GM12878 (cell line): ENCODE data around the gene RCAN1. TPM values are rescaled to one million over a fixed set of nuclear protein-coding genes. Genes with fewer than 3 reads are reported as not detected.

Experiments used
- ATAC-seq: fragments of 200-7000 bp; cut with Tn5 transposase; 3 replicates; pipeline ENCODE4 v1.9.1; 2020; ENCODE audit warnings: mild to moderate bottlenecking, moderate library complexity
- BruUV-seq: library from RNA; stranded (reverse); fragments of 400-500 nt; replicated peaks from 2 replicates; lab custom pipeline; 2021; lab: Mats Ljungman, UMichigan
- CTCF ChIA-PET: fragments of 300-600 bp; sonication (Branson Sonifier 250); formaldehyde crosslinking; extraction: SDS; loops from one replicate; lab custom pipeline; 2021; ENCODE audit warnings: inconsistent platforms; lab: Yijun Ruan, JAX
- POLR2A ChIA-PET: fragments of 350-600 bp; formaldehyde crosslinking; extraction: SDS; loops from one replicate; lab custom pipeline; 2021; ENCODE audit warnings: inconsistent platforms; lab: Charles Lee
- RAD21 ChIA-PET: fragments of 300-600 bp; sonication (Branson Sonifier 250); formaldehyde crosslinking; loops from one replicate; lab custom pipeline; 2023; ENCODE audit warnings: antibody characterized with exemption; ENCODE audit not compliant: unreplicated experiment; lab: Charles Lee
- SMC1A ChIA-PET: fragments of 300-600 bp; sonication (Branson Sonifier 250); formaldehyde crosslinking; loops from one replicate; lab custom pipeline; 2023; ENCODE audit not compliant: unreplicated experiment, uncharacterized antibody; lab: Charles Lee
- DNase-seq: peaks from one replicate; pipeline ENCODE4 v3.0.0-alpha.2; 2011; ENCODE audit warnings: low read depth, low spot score
- FAIRE-seq: peaks from 3 replicates; lab custom pipeline; 2011; peaks lifted over from hg19 to GRCh38; lab: Jason Lieb, UNC
- H2AFZ ChIP-seq: 2 replicates; pipeline ENCODE4 v1.6.0; 2011; ENCODE audit warnings: low read depth, low read length, control low read depth; ENCODE audit not compliant: control insufficient read depth
- H3K27ac ChIP-seq: 2 replicates; pipeline ENCODE4 v1.5.1; 2011; ENCODE audit warnings: control low read depth; ENCODE audit not compliant: control insufficient read depth, insufficient read depth
- H3K27me3 ChIP-seq, 2 experiments: replicated peaks in 1 of 2; 2 replicates each; pipeline versions ENCODE4 v1.6.0 to v1.6.1; 2011; ENCODE audit warnings: low read length in 1 of 2; ENCODE audit not compliant: control insufficient read depth in 2 of 2, insufficient read depth in 2 of 2
- H3K36me3 ChIP-seq, 2 experiments: 2 replicates each; pipeline ENCODE4 v1.5.1; 2011; ENCODE audit warnings: low read length in 1 of 2; ENCODE audit not compliant: control insufficient read depth in 2 of 2, insufficient read depth in 2 of 2
- H3K4me1 ChIP-seq: 2 replicates; pipeline ENCODE4 v1.6.1; 2011; ENCODE audit warnings: mild to moderate bottlenecking, low read length, moderate library complexity, mixed read lengths; ENCODE audit not compliant: control insufficient read depth, insufficient read depth
- H3K4me2 ChIP-seq: 2 replicates; pipeline ENCODE4 v1.6.0; 2011; ENCODE audit warnings: control low read depth; ENCODE audit not compliant: control insufficient read depth, insufficient read depth
- H3K4me3 ChIP-seq: fragments of 200-600 bp; sonication (generic); 2 replicates; pipeline ENCODE4 v1.5.1; 2016
- H3K79me2 ChIP-seq: 2 replicates; pipeline ENCODE4 v1.6.0; 2011; ENCODE audit warnings: low read length; ENCODE audit not compliant: control insufficient read depth, insufficient read depth
- H3K9ac ChIP-seq: 2 replicates; pipeline ENCODE4 v1.8.0; 2011; ENCODE audit warnings: low read length, control low read depth, mixed read lengths; ENCODE audit not compliant: control insufficient read depth, insufficient read depth
- H3K9me3 ChIP-seq: replicated peaks from 3 replicates; pipeline ENCODE4 v1.5.1; 2011; ENCODE audit warnings: mild to moderate bottlenecking, low read length; ENCODE audit not compliant: control insufficient read depth, insufficient read depth
- H4K20me1 ChIP-seq: 2 replicates; pipeline ENCODE4 v1.6.0; 2011; ENCODE audit not compliant: control insufficient read depth, insufficient read depth
- ATF2 ChIP-seq: IDR thresholded peaks from 2 replicates; pipeline ENCODE4 v1.6.1; 2012; ENCODE audit warnings: low read length, inconsistent platforms
- CREB1 ChIP-seq: IDR thresholded peaks from 2 replicates; pipeline ENCODE4 v1.6.1; 2012; ENCODE audit warnings: low read depth, mild to moderate bottlenecking, inconsistent platforms
- GABPA ChIP-seq: IDR thresholded peaks from 2 replicates; pipeline ENCODE4 v1.6.1; 2014; ENCODE audit warnings: antibody characterized with exemption, low read depth, mild to moderate bottlenecking, inconsistent platforms
- MAX ChIP-seq: IDR thresholded peaks from 2 replicates; pipeline ENCODE4 v1.6.1; 2012; ENCODE audit warnings: low read depth, low read length, improper control_type of control experiment
- MTA3 ChIP-seq: IDR thresholded peaks from 2 replicates; pipeline ENCODE4 v1.6.1; 2012; ENCODE audit warnings: low read length, inconsistent platforms, borderline replicate concordance
- POLR2A ChIP-seq: IDR thresholded peaks from 2 replicates; pipeline ENCODE4 v1.6.1; 2011; ENCODE audit warnings: low read depth, mild to moderate bottlenecking, low read length
- RFX5 ChIP-seq: IDR thresholded peaks from 2 replicates; pipeline ENCODE4 v1.6.1; 2011; ENCODE audit warnings: low read depth, low read length, improper control_type of control experiment
- RUNX3 ChIP-seq: IDR thresholded peaks from 2 replicates; pipeline ENCODE4 v1.6.1; 2012; ENCODE audit warnings: low read length, inconsistent platforms
- SIN3A ChIP-seq: IDR thresholded peaks from 2 replicates; pipeline ENCODE4 v1.6.1; 2012; ENCODE audit warnings: low read depth, low read length, improper control_type of control experiment
- SIX5 ChIP-seq: IDR thresholded peaks from 2 replicates; pipeline ENCODE4 v1.6.1; 2011; ENCODE audit warnings: mild to moderate bottlenecking, low read depth, low read length, moderate library complexity; ENCODE audit not compliant: severe bottlenecking
- SREBF2 ChIP-seq: IDR thresholded peaks from 2 replicates; pipeline ENCODE4 v1.6.1; 2012; ENCODE audit warnings: mild to moderate bottlenecking, low read length
- TCF7 ChIP-seq: IDR thresholded peaks from 2 replicates; pipeline ENCODE4 v1.6.1; 2014; ENCODE audit warnings: antibody characterized with exemption, borderline replicate concordance
- YBX1 ChIP-seq: fragments of 450-650 bp; IDR thresholded peaks from 2 replicates; pipeline ENCODE4 v1.6.1; 2016; ENCODE audit warnings: antibody characterized with exemption
- YY1 ChIP-seq: IDR thresholded peaks from 2 replicates; pipeline ENCODE4 v1.6.1; 2011; ENCODE audit warnings: low read depth, mild to moderate bottlenecking, low read length
- ZNF24 ChIP-seq: fragments of 450-650 bp; IDR thresholded peaks from 2 replicates; pipeline ENCODE4 v1.6.1; 2017; ENCODE audit warnings: antibody characterized with exemption, mild to moderate bottlenecking
- ZNF622 ChIP-seq: fragments of 450-650 bp; IDR thresholded peaks from 2 replicates; pipeline ENCODE4 v1.6.1; 2017; ENCODE audit warnings: mild to moderate bottlenecking, inconsistent platforms
- WGBS: methylation state at CpG from one replicate; pipeline ENCODE4 v1.1.6; 2016; ENCODE audit warnings: low lambda C conversion rate; ENCODE audit not compliant: insufficient replicate concordance, insufficient coverage; ENCODE audit errors: missing lambda C conversion rate; 5-methylcytosine and 5-hydroxymethylcytosine counted together
- in situ Hi-C: fragments of 300-500 bp; cut with MboI; formaldehyde crosslinking; loops from 9 replicates; pipeline ENCODE4 v1.14.3; 2018; ENCODE audit warnings: mixed read lengths
- intact Hi-C: fragments of 100-400 bp; cut with micrococcal nuclease; formaldehyde crosslinking; loops from one replicate; pipeline ENCODE4 v1.14.2; 2022; ENCODE audit not compliant: unreplicated experiment
- polyA plus RNA-seq, 11 experiments: library from polyadenylated mRNA; depleted of rRNA in 4 of 11; unstranded in 6 of 11; stranded (reverse) in 5 of 11; fragments of >200 nt; fragmentation: Nextera tagmentation in 4 of 11; fragmentation: Illumina TruSeq in 1 of 11; extraction: Ambion mirVana in 4 of 11; extraction: Trizol in 1 of 11; gene quantifications; 1 replicate in 1 of 11; 2 replicates in 10 of 11; pipeline versions ENCODE4 v1.2.1 to v1.2.3, GENCODE V29; 2011 to 2016; ENCODE audit warnings: inconsistent platforms in 2 of 11, missing spikeins in 2 of 11, low read depth in 1 of 11
- total RNA-seq, 4 experiments: library from RNA; depleted of rRNA in 3 of 4; stranded (reverse); fragments of >200 nt in 3 of 4; fragmentation: Illumina TruSeq in 1 of 4; extraction: Trizol in 1 of 4; gene quantifications; 2 replicates each; pipeline versions ENCODE4 v1.2.1 to v1.2.3, GENCODE V29; 2013 to 2021

RCAN1 gene
- total and polyA plus RNA-seq, 10 of the 15 experiments (the other 5 are each of a cell fraction or from before 2014, with no cell fraction given): 2.8 to 12.9 (median 10.5) TPM

GRCh38 chr21:34553151-34553952 is 61.6 kb downstream of the RCAN1 start:
- Histone ChIP-seq H3K4me1 (no peaks in the 10 kb centered on the region; the same call in 1 of the 2 replicates), H3K27me3 (no peaks in the 10 kb centered on the region), H2AFZ (no peak overlapping the region), H3K36me3 (no peaks in the 10 kb centered on the region), H3K4me2 (no peak overlapping the region), H3K9ac (no peak overlapping the region), H3K9me3 (peaks cover 5% of the 10 kb centered on the region; the same call in 2 of the 3 replicates), H4K20me1 (no peaks in the 10 kb centered on the region), H3K4me3 (no peak overlapping the region), H3K27ac (no peak overlapping the region), H3K79me2 (no peaks in the 10 kb centered on the region)
- in situ Hi-C loops: no loop called here
- RAD21 ChIA-PET: no interaction called here
- no peak for FAIRE-seq
- SMC1A ChIA-PET: interaction anchor here (0.7 to 1.0 kb wide), 2 partner anchors 43 to 48 kb away, joined by 3 read pairs; no protein-coding TSS in a partner anchor
- CTCF ChIA-PET: interaction anchor here (1.2 to 3.1 kb wide), 2 partner anchors 9 to 50 kb away, joined by 4 to 8 read pairs; no protein-coding TSS in a partner anchor
- intact Hi-C loops: no loop called here
- BruUV-seq: no TSS peak
- POLR2A ChIA-PET: no interaction called here
- no peak for DNase-seq
- no peak for ATAC-seq
- TF ChIP-seq GABPA: no peak
- TF ChIP-seq POLR2A: no peak
- no peak for TF ChIP-seq YY1
- no peak for TF ChIP-seq ZNF24
- no peak for TF ChIP-seq TCF7
- no peak for TF ChIP-seq MTA3
- no peak for TF ChIP-seq RFX5
- no peak for TF ChIP-seq MAX
- TF ChIP-seq YBX1: no peak
- TF ChIP-seq ATF2: no peak
- TF ChIP-seq ZNF622: no peak
- no peak for TF ChIP-seq CREB1
- no peak for TF ChIP-seq RUNX3
- no peak for TF ChIP-seq SIN3A
- no peak for TF ChIP-seq SIX5
- no peak for TF ChIP-seq SREBF2
- 94% methylated on average over 9 of the region's 9 CpGs for WGBS
